Measurements from ENCODE around the gene PCNX4.
"Not testable (repeated sequence)": the region's sequence is repeated elsewhere in the genome, so short reads cannot be mapped to it uniquely, and the experiment has no call there.

Gene PCNX4

GRCh38 chr14:60091550-60092525 lies at the start of gene PCNX4:
Gene PCNX4, plus strand, starts transcription at chr14:60091923. Its CDS starts 15,716 bp downstream, at chr14:60107639.
- peak; percentile 97 for DNase-seq

GRCh38 chr14:60047976-60048375 lies 43.7 kb upstream of the PCNX4 start:
- DNase-seq: not testable (repeated sequence)

GRCh38 chr14:60051721-60052221 lies 40.0 kb upstream of the PCNX4 start:
- DNase-seq: no peak

- DNase-seq: no peak
These were observed 33.6 kb upstream of the PCNX4 start for GRCh38 chr14:60058087-60058486.

- DNase-seq: no peak
These were observed 30.4 kb upstream of the PCNX4 start for GRCh38 chr14:60061371-60061770.

GRCh38 chr14:60064491-60065072 lies 27.1 kb upstream of the PCNX4 start:
- DNase-seq: peak; percentile 43

GRCh38 chr14:60067882-60068281 lies 23.8 kb upstream of the PCNX4 start:
- no peak for DNase-seq

- no peak for DNase-seq
These were observed 12.0 kb upstream of the PCNX4 start for GRCh38 chr14:60079723-60080122.

GRCh38 chr14:60085085-60085484 lies 6.6 kb upstream of the PCNX4 start:
- no peak for DNase-seq

- no peak for DNase-seq
These were observed 6.0 kb upstream of the PCNX4 start for GRCh38 chr14:60085693-60086092.

- DNase-seq: no peak
These were observed 4.1 kb upstream of the PCNX4 start for GRCh38 chr14:60087668-60088067.

GRCh38 chr14:60089221-60089620 lies 2.5 kb upstream of the PCNX4 start:
- no peak for DNase-seq

GRCh38 chr14:60090864-60091519 lies 731 bp upstream of the PCNX4 start:
- peak; percentile 46 for DNase-seq

GRCh38 chr14:60092526-60092920 lies 800 bp downstream of the PCNX4 start:
- DNase-seq: peak; percentile 37

- no peak for DNase-seq
These were observed 1.4 kb downstream of the PCNX4 start for GRCh38 chr14:60093080-60093479.

- DNase-seq: no peak
These were observed 1.9 kb downstream of the PCNX4 start for GRCh38 chr14:60093606-60094005.

- DNase-seq: no peak
These were observed 2.7 kb downstream of the PCNX4 start for GRCh38 chr14:60094306-60094897.

GRCh38 chr14:60095231-60095630 lies 3.5 kb downstream of the PCNX4 start:
- no peak for DNase-seq

GRCh38 chr14:60095781-60096450 lies 4.2 kb downstream of the PCNX4 start:
- DNase-seq: no peak

- DNase-seq: no peak
These were observed 6.3 kb downstream of the PCNX4 start for GRCh38 chr14:60097974-60098373.

GRCh38 chr14:60099855-60100254 lies 8.1 kb downstream of the PCNX4 start:
- DNase-seq: not testable (repeated sequence)

GRCh38 chr14:60101786-60102185 lies 10.1 kb downstream of the PCNX4 start:
- DNase-seq: no peak
